Upper lobe of right lung (tissue), 1 donor: Measurements from ENCODE around the gene USP34. TPM values are rescaled to one million over a fixed set of nuclear protein-coding genes. Genes with fewer than 3 reads are reported as not detected.

Experiments used
- ATAC-seq: fragments of 200-7000 bp; cut with Tn5 transposase; one replicate; pipeline ENCODE4 v1.9.1; 2020; ENCODE audit warnings: mild to moderate bottlenecking, moderate library complexity
- DNase-seq: peaks from one replicate; pipeline ENCODE4 v3.0.0-alpha.2; 2020
- H3K27ac ChIP-seq: fragments of 200-600 bp; one replicate; pipeline ENCODE4 v1.8.0; 2022
- H3K27me3 ChIP-seq: fragments of 200-600 bp; one replicate; pipeline ENCODE4 v1.8.0; 2022; ENCODE audit warnings: mild to moderate bottlenecking
- H3K36me3 ChIP-seq: fragments of 200-600 bp; one replicate; pipeline ENCODE4 v1.8.0; 2022
- H3K4me1 ChIP-seq: fragments of 200-600 bp; one replicate; pipeline ENCODE4 v1.8.0; 2022
- H3K4me3 ChIP-seq: fragments of 200-600 bp; one replicate; pipeline ENCODE4 v1.8.0; 2022; ENCODE audit warnings: mild to moderate bottlenecking
- H3K9me3 ChIP-seq: fragments of 200-600 bp; one replicate; pipeline ENCODE4 v1.8.0; 2022
- intact Hi-C: fragments of 100-400 bp; cut with DNase I; formaldehyde crosslinking; loops from one replicate; pipeline ENCODE4 v1.11.0; 2022
- total RNA-seq: library from RNA; stranded (reverse); fragmentation: NEBNext Ultra II Directional; extraction: Animal tissue kit (Norgen Biotek cat#: 25700); gene quantifications from one replicate; pipeline ENCODE4 v1.2.1, GENCODE V29; 2021
- TF ChIP-seq, protein P1 (sequence below): fragments of 200-600 bp; IDR thresholded peaks from one replicate; pipeline ENCODE4 v1.8.0; 2022; ENCODE audit warnings: antibody characterized with exemption
- donor health status: DM: no; HTN: yes; CAD: no; lungs with severe emphysema.

The USP34 gene
- total RNA-seq, 1 donor from 2014 or later: 112 TPM

GRCh38 chr2:61425605-61426155, 45.2 kb downstream of the USP34 start:
- peaks cover 50% of the 10 kb centered on the region for H3K4me1 ChIP-seq
- TF ChIP-seq, protein P1, sequence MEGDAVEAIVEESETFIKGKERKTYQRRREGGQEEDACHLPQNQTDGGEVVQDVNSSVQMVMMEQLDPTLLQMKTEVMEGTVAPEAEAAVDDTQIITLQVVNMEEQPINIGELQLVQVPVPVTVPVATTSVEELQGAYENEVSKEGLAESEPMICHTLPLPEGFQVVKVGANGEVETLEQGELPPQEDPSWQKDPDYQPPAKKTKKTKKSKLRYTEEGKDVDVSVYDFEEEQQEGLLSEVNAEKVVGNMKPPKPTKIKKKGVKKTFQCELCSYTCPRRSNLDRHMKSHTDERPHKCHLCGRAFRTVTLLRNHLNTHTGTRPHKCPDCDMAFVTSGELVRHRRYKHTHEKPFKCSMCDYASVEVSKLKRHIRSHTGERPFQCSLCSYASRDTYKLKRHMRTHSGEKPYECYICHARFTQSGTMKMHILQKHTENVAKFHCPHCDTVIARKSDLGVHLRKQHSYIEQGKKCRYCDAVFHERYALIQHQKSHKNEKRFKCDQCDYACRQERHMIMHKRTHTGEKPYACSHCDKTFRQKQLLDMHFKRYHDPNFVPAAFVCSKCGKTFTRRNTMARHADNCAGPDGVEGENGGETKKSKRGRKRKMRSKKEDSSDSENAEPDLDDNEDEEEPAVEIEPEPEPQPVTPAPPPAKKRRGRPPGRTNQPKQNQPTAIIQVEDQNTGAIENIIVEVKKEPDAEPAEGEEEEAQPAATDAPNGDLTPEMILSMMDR: no peak

GRCh38 chr2:61423714-61424113, 47.2 kb downstream of the USP34 start:
- Histone ChIP-seq H3K27me3 (no peaks in the 10 kb centered on the region), H3K9me3 (no peaks in the 10 kb centered on the region), H3K27ac (no peak overlapping the region), H3K36me3 (no peaks in the 10 kb centered on the region), H3K4me1 (peaks cover 58% of the 10 kb centered on the region), H3K4me3 (no peak overlapping the region)
- DNase-seq: no peak
- TF ChIP-seq, protein P1: no peak
- no peak for ATAC-seq
- intact Hi-C loops: no loop called here

More at GRCh38 chr2:61425605-61426155, 45.2 kb downstream of the USP34 start:
- Histone ChIP-seq H3K4me3 (no peak overlapping the region), H3K27ac (peak overlapping the region; percentile 43), H3K36me3 (no peaks in the 10 kb centered on the region), H3K9me3 (no peaks in the 10 kb centered on the region), H3K27me3 (no peaks in the 10 kb centered on the region)
- DNase-seq (no peak), ATAC-seq (peak; percentile 5)
- intact Hi-C loops: no loop called here

GRCh38 chr2:61421611-61422010, 49.3 kb downstream of the USP34 start:
- TF ChIP-seq, protein P1: no peak
- H3K27me3 ChIP-seq: no peaks in the 10 kb centered on the region
- H3K36me3 ChIP-seq: no peaks in the 10 kb centered on the region
- H3K27ac ChIP-seq: no peak overlapping the region
- ATAC-seq (no peak), DNase-seq (no peak)
- H3K9me3 ChIP-seq: no peaks in the 10 kb centered on the region
- intact Hi-C loops: no loop called here
- peaks cover 53% of the 10 kb centered on the region for H3K4me1 ChIP-seq
- H3K4me3 ChIP-seq: no peak overlapping the region

GRCh38 chr2:61420991-61421544, 49.8 kb downstream of the USP34 start:
- TF ChIP-seq, protein P1: no peak
- H3K9me3 ChIP-seq: no peaks in the 10 kb centered on the region
- intact Hi-C loops: no loop called here
- ATAC-seq: peak; percentile 45
- no peak for DNase-seq
- H3K27ac ChIP-seq: no peak overlapping the region
- H3K27me3 ChIP-seq: no peaks in the 10 kb centered on the region
- H3K4me1 ChIP-seq: peaks cover 49% of the 10 kb centered on the region
- H3K36me3 ChIP-seq: no peaks in the 10 kb centered on the region
- H3K4me3 ChIP-seq: no peak overlapping the region

GRCh38 chr2:61419570-61419969, 51.3 kb downstream of the USP34 start:
- Histone ChIP-seq H3K4me3 (no peak overlapping the region), H3K36me3 (no peaks in the 10 kb centered on the region), H3K27ac (no peak overlapping the region), H3K9me3 (no peaks in the 10 kb centered on the region), H3K4me1 (peaks cover 34% of the 10 kb centered on the region), H3K27me3 (no peaks in the 10 kb centered on the region)
- intact Hi-C loops: no loop called here
- no peak for DNase-seq
- TF ChIP-seq, protein P1: no peak
- ATAC-seq: no peak
